GM12873 (cell line): ENCODE results near the gene SELPLG.

Experiments
- TF ChIP-seq, protein P1 (sequence below): IDR thresholded peaks from 2 replicates; pipeline ENCODE4 v1.5.1; 2012; ENCODE audit warnings: low read depth, mild to moderate bottlenecking, moderate library complexity, low read length, control low read depth; ENCODE audit not compliant: insufficient read depth; ENCODE audit errors: missing control alignments

Gene SELPLG

DNA sequence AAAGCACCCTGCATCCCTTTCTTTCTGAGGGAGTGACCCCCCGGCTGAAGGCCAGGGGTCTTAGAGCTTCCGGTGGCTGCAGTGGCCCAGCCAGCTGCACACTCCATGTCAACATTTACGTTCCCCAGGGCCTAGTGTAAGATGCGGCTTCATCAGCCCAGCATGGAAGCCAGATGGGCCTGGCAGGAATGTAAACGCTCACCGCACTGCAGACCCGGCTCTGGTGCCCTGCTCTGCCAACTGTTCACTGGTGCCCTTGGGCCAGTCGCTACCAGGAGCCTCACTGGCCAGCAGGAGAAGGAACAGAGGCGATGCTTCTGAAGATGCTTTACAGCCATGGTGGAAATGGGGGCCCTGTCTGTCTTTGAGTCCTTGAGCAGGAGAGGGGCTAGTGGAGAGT is 27.2 kb downstream of the SELPLG start:
- TF ChIP-seq, protein P1, sequence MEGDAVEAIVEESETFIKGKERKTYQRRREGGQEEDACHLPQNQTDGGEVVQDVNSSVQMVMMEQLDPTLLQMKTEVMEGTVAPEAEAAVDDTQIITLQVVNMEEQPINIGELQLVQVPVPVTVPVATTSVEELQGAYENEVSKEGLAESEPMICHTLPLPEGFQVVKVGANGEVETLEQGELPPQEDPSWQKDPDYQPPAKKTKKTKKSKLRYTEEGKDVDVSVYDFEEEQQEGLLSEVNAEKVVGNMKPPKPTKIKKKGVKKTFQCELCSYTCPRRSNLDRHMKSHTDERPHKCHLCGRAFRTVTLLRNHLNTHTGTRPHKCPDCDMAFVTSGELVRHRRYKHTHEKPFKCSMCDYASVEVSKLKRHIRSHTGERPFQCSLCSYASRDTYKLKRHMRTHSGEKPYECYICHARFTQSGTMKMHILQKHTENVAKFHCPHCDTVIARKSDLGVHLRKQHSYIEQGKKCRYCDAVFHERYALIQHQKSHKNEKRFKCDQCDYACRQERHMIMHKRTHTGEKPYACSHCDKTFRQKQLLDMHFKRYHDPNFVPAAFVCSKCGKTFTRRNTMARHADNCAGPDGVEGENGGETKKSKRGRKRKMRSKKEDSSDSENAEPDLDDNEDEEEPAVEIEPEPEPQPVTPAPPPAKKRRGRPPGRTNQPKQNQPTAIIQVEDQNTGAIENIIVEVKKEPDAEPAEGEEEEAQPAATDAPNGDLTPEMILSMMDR: no peak

DNA sequence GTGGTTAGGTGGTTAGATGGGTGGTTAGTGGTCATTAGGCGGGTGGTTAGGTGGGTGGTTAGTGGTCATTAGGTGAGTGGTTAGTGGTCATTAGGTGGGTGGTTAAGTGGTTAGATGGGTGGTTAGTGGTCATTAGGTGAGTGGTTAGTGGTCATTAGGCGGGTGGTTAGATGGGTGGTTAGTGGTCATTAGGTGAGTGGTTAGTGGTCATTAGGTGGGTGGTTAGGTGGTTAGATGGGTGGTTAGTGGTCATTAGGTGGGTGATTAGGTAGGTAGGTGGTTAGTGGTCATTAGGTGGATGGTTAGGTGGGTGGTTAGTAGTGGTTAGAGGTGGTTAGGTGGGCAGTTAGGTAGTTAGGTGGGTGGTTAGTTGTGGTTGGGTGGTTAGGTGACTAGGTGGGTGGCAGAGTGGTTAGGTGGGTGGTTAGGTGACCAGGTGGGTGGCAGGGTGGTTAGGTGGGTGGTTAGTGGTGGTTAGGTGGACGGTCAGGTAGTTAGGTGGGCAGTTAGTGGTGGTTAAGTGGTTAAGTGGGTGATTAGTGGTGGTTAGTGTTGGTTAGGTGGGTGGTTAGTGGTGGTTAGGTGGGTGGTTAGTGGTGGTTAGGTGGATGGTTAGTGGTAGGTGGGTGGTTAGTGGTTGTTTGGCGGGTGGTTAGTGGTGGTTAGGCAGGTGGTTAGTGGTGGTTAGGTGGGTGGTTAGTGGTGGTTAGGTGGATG is 27.8 kb downstream of the SELPLG start:
- TF ChIP-seq, protein P1: no peak

DNA sequence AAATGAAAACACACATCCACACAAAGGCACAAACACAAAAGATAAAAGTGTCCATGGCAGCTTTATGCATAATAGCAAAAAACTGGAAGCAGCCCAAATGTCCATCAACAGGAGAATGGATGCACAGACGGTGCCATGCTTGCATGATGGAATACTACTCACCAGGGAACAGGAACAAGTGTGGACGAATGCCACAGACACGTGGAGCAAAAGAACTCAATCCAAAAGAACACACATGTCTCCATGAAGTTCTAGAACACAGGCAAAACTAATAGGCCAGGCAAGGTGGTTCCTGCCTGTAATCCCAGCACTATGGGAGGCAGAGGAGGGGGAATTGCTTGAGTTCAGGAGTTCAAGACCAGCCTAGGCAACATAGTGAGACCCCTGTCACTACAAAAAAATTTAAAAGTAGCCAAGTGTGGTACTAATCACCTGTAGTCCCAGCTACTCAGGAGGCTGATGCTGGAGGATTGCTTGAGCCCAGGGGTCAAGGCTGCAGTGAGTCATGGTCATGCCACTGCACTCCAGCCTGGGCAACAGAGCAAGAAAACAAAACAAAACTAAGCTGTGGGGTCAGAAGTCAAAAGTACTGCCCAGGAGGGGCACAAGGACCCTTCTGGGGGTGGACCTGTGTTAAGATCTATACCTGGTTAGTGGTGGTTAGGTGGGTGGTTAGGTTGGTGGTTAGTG is 28.5 kb downstream of the SELPLG start:
- TF ChIP-seq, protein P1: no peak

DNA sequence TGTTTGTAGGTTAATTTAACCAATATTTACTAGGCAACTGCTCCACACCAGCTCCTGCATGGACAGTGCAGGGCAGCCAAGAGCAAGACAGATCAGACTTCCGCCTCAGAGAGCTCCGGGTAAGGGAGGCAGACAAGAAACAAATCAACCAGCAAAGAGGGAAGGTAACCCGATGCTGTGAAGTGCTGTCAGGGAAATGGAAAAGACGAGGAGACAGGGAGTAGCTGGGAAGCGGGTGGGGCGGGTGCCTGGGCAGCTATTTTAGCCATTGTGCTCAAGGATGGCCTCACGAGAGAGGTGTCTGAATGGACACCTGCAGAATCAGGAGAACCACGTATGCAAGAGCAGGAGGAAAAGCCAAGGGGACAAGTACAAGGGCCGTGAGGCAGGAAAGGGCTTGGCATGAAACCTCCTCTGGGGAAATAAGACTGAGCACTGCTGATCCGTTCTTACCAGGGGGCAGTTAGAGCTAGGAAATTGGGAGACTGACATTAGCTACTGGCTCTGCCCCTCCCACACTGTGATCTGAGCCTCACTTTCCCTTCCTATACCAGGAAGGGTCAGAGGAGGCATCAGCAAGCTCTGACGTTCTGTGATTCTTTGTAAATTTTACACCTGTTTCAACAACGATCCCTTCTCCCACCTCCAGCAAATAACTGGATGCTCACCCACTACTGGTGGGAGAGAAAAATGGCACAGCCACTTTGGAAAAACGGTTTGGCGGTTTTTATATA is 29.3 kb downstream of the SELPLG start:
- TF ChIP-seq, protein P1: no peak

DNA sequence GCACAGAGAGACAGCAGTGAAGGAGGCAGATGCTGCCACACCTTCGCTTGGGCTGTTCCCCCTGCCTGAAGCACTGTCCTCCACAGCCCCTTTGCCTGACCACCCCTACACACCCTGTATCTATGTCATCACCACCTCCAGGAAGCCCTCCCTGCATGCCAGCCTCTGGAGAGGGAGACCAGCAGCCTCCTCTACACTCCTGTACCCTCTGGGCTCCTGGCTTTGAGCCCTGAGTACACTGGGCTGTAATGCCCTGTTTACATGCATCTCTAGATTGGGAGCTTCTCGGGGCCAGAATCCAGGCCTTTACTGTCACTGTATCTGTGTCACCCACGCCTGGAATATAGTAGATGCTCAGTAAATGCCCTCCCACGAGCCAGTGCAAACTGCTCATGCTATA is 30.0 kb downstream of the SELPLG start:
- TF ChIP-seq, protein P1: no peak

DNA sequence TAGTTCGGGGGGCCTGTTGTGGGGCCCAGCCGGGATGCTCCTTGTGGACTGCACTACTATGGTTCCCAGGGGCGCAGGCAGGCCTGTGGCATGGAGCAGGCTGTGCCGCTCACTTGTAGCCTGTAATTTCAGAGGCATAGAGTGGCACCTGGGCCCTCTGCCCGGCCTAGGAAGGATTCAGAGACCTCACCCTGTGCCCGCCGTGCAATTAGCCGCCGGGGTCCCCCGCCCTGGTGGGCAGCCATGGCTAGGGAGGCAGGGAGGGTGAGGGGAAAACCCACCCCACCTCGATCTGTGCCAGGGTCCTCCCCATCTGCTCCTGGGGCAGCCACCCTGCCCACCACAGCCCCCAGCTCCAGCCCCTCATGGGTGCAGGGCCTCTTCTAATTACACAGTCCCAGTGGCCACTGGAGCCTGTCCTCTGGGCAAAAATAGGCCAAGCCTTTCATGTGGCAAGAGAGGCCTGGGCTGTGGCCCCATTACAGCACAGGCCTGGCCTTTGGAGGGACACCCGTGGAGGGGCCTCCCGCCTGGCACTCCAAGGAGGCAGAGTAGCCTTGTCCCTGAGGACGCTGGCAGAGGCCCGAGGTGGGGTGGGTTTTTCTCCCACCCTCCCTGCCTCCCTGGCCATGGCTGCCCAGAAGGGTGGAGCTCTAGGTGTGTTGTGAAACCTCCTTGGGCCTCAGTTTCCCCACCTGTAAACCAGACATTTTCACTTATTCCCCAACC is 30.6 kb downstream of the SELPLG start:
- TF ChIP-seq, protein P1: no peak

DNA sequence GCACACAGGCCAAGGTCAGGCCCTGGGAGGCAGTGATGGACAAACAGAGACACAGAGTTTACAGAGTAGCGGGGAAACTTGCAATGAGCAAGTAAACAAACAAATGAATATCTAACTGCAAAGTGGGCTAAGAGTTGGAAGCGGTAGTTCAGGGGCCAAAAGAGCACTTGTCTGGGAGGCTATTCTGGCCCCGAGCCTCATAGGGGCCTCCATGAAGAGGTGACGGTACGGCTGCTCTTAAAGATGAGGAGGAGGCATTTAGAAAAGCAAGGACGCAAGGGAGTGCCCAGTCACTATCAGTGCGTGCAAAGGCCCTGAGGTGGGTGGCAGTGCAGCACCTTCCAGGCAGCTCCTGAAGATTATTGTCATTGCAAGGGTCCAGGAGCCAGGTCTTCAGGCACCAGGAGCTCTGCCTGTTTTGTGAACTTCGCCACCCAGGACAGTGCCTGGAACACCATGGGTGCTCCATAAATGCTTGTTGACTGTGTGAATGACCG is 31.4 kb downstream of the SELPLG start:
- TF ChIP-seq, protein P1: no peak
